Neural crest cell (in vitro differentiated cells): ENCODE data around the gene ZNF385A. TPM values are rescaled to one million over a fixed set of nuclear protein-coding genes. Genes with fewer than 3 reads are reported as not detected.
A peak's percentile ranks its signal among the peaks of the same experiment; 100 is the strongest.
"Not testable (repeated sequence)": the region's sequence is repeated elsewhere in the genome, so short reads cannot be mapped to it uniquely, and the experiment has no call there.

Experiments
- DNase-seq: peaks from one replicate; pipeline ENCODE4 v3.0.0; 2021; ENCODE audit warnings: low read depth, mixed read lengths, low spot score
- H3K27ac Mint-ChIP-seq: one replicate; pipeline ENCODE4 v1.8.0; 2021; ENCODE audit warnings: mild to moderate bottlenecking, mixed read lengths; ENCODE audit not compliant: unreplicated experiment
- H3K27me3 Mint-ChIP-seq: 2 replicates; pipeline ENCODE4 v1.8.0; 2021; ENCODE audit warnings: low read depth, mild to moderate bottlenecking, mixed read lengths
- H3K36me3 Mint-ChIP-seq: 2 replicates; pipeline ENCODE4 v1.8.0; 2021; ENCODE audit warnings: low read depth, mild to moderate bottlenecking, mixed read lengths
- H3K4me1 Mint-ChIP-seq: 2 replicates; pipeline ENCODE4 v1.8.0; 2021; ENCODE audit warnings: mixed read lengths
- H3K4me3 Mint-ChIP-seq: one replicate; pipeline ENCODE4 v1.8.0; 2021; ENCODE audit warnings: mild to moderate bottlenecking, mixed read lengths
- H3K9me3 Mint-ChIP-seq: 2 replicates; pipeline ENCODE4 v1.8.0; 2021; ENCODE audit warnings: mixed read lengths
- CTCF ChIP-seq: fragments of 200-600 bp; sonication (generic); conservative IDR thresholded peaks from 2 replicates; pipeline ENCODE4 v1.5.0; 2021; ENCODE audit warnings: antibody characterized with exemption, mild to moderate bottlenecking
- microRNA-seq: library from miRNA; unstranded; fragments of <30 nt; microRNA quantifications from one replicate; pipeline ENCODE4, GENCODE V29; 2020
- total RNA-seq: library from RNA; stranded (reverse); gene quantifications from 2 replicates; pipeline ENCODE4 v1.2.1, GENCODE V29; 2021

Gene ZNF385A
- total RNA-seq, 1 donor from 2014 or later = 20.3 TPM

GRCh38 chr12:54328595-54329337 is 55.8 kb downstream of the ZNF385A start:
- Mint-ChIP-seq H3K27me3 (no peaks in the 10 kb centered on the region), H3K9me3 (no peaks in the 10 kb centered on the region), H3K36me3 (no peaks in the 10 kb centered on the region), H3K27ac (peak overlapping the region; percentile 15), H3K4me1 (peaks cover 67% of the 10 kb centered on the region), H3K4me3 (peak overlapping the region; percentile 65)
- DNase-seq = no peak
- TF ChIP-seq CTCF = no peak

- Mint-ChIP-seq H3K4me1 (peaks cover 49% of the 10 kb centered on the region), H3K27ac (peak overlapping the region; percentile 95), H3K4me3 (peak overlapping the region; percentile 96)
- not testable (repeated sequence) for DNase-seq, H3K9me3 Mint-ChIP-seq, H3K36me3 Mint-ChIP-seq, H3K27me3 Mint-ChIP-seq
Measured at GRCh38 chr12:54325442-54326109, 59.0 kb downstream of the ZNF385A start.

GRCh38 chr12:54324617-54325441 is 59.7 kb downstream of the ZNF385A start, which contains the start of gene COPZ1:
TSS of gene COPZ1 (plus strand) at chr12:54325131. CDS start at chr12:54325164, 33 bp downstream.
- H3K27me3 Mint-ChIP-seq = no peaks in the 10 kb centered on the region
- TF ChIP-seq CTCF = peak; percentile 81
- peak; percentile 87 for DNase-seq

GRCh38 chr12:54321363-54321762 is 63.2 kb downstream of the ZNF385A start:
- no peak overlapping the region for H3K4me3 Mint-ChIP-seq
- H3K9me3 Mint-ChIP-seq = no peaks in the 10 kb centered on the region
- no peak overlapping the region for H3K27ac Mint-ChIP-seq
- peaks cover 18% of the 10 kb centered on the region for H3K4me1 Mint-ChIP-seq
- no peak for DNase-seq
- no peak for TF ChIP-seq CTCF
- no peaks in the 10 kb centered on the region for H3K36me3 Mint-ChIP-seq
- no peaks in the 10 kb centered on the region for H3K27me3 Mint-ChIP-seq

More at GRCh38 chr12:54324617-54325441, 59.7 kb downstream of the ZNF385A start, which contains the start of gene COPZ1:
- no peaks in the 10 kb centered on the region for H3K36me3 Mint-ChIP-seq
- H3K4me1 Mint-ChIP-seq = peaks cover 42% of the 10 kb centered on the region
- H3K27ac Mint-ChIP-seq = peak within 1 kb of the TSS; percentile 95
- H3K4me3 Mint-ChIP-seq = peak within 1 kb of the TSS; percentile 96
- H3K9me3 Mint-ChIP-seq = no peaks in the 10 kb centered on the region

Small RNA genes lying within 50 kb of the gene (microRNA-seq; reads per million reads assigned to microRNA genes)
- 787 reads per million, percentile 79 among the genes with 10 or more reads in this experiment for gene MIR148B

Other genes starting within 250 kb of the ZNF385A start
- gene SMUG1, start 195.7 kb downstream of the ZNF385A start, total RNA-seq = 36.9 and 38.6 TPM in 2 replicates
- 369 and 401 TPM in 2 replicates for gene CBX5, start 104.6 kb downstream of the ZNF385A start, total RNA-seq
- gene HNRNPA1, start 104.0 kb downstream of the ZNF385A start, total RNA-seq = 3,205 and 3,261 TPM in 2 replicates
- 0.32 TPM in 1 of 2 replicates, not detected in the other for gene NFE2, start 83.7 kb downstream of the ZNF385A start, total RNA-seq
- gene COPZ1, start 59.6 kb downstream of the ZNF385A start, total RNA-seq = 148 and 160 TPM in 2 replicates
- gene GPR84, start 20.2 kb downstream of the ZNF385A start, total RNA-seq = not detected in 2 replicates
- 20.1 and 22.0 TPM in 2 replicates for gene ITGA5, start 34.5 kb upstream of the ZNF385A start, total RNA-seq
- not detected in 2 replicates for gene GTSF1, start 88.9 kb upstream of the ZNF385A start, total RNA-seq
- gene NCKAP1L, start 113.0 kb upstream of the ZNF385A start, total RNA-seq = 0.19 TPM in 1 of 2 replicates, not detected in the other
- gene PDE1B, start 164.9 kb upstream of the ZNF385A start, total RNA-seq = 2.9 and 3.5 TPM in 2 replicates
- 9.1 and 10.3 TPM in 2 replicates for gene PPP1R1A, start 203.9 kb upstream of the ZNF385A start, total RNA-seq